GM18520 (cell line): ENCODE measurements around the gene SERPINB12.

Experiments
- ATAC-seq: cut with Tn5 transposase; IDR thresholded peaks from one replicate; pipeline ENCODE4 v1.9.1; 2021; ENCODE audit not compliant: unreplicated experiment

SERPINB12 gene

DNA sequence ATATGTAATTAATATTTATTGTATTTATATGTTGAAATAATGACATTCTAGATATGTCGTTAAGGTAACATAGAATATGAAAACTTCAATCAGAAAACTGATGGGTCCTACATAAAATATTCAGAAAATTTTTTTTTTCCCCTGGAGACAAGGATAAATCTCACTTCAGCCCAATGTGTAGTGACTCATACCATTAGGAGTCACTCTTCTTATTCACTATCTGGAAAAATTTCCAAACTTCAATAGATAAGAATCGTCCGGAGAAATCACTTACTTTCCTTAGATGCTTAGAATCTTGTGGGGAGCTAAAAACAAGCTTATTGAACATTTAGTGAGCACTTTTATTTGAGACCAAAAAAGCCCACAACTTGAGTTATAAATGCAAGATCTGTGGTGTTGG is 49.6 kb downstream of the SERPINB12 start:
- ATAC-seq = no peak

DNA sequence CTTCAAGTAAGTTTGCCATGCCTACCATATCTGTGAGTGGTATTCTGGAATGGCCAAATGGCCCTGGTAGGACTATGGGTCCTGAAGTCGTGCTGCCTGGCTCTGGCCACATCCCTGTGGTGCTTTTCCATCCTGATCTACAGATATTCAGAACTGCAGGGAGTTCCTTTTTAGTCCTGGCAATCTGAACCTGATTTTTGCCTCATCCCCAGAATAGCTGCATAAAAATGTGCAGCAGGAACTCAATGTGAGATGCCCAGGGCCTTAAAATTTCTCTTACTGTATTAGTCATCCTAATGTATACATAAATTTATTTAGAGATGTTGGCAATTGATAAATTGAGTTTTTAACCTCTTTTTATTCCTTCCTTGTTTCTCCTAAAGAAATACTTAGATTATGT is 50.3 kb downstream of the SERPINB12 start:
- ATAC-seq = no peak

DNA sequence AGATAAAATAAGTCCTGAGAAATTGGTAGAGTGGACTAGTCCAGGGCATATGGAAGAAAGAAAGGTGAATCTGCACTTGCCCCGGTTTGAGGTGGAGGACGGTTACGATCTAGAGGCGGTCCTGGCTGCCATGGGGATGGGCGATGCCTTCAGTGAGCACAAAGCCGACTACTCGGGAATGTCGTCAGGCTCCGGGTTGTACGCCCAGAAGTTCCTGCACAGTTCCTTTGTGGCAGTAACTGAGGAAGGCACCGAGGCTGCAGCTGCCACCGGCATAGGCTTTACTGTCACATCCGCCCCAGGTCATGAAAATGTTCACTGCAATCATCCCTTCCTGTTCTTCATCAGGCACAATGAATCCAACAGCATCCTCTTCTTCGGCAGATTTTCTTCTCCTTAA is 54.8 kb downstream of the SERPINB12 start:
- no peak for ATAC-seq

DNA sequence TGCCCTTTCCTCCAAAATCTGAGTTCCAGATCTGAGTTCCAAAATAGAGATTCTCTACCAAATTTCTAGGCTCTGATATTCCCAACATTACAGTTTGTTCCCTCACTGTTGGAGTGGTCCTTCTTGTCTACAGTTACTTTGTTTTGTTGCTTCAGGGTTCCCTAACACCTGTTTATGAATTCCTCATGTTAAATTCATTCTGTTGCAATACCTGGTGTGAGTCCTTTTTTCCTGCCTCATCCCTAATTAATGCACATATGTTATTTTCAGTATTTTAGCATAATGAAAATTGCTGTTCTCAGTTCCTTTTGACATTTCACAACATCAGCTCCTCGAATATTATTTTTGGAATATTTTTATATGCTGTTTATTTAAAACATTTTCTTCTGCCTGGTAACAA is 61.2 kb downstream of the SERPINB12 start:
- no peak for ATAC-seq

DNA sequence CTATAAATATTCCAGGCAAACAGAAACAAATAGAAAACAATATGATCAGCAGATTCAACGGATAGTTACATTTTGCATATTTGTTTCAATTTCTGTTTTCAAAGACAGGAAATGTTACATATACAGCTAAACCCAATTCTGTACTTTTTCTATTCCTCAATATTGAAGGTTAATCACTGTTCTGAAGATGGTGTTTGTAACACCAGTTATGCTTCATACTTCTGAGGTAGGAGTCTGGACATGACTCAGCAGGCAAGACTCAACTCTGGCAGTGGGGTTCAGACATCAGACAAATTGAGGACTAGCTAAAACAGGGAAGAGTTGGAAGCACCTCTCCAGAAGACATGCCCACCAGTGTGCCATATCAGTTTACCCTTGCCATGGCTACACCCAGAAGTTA is 61.6 kb downstream of the SERPINB12 start:
- ATAC-seq = peak; percentile 99

DNA sequence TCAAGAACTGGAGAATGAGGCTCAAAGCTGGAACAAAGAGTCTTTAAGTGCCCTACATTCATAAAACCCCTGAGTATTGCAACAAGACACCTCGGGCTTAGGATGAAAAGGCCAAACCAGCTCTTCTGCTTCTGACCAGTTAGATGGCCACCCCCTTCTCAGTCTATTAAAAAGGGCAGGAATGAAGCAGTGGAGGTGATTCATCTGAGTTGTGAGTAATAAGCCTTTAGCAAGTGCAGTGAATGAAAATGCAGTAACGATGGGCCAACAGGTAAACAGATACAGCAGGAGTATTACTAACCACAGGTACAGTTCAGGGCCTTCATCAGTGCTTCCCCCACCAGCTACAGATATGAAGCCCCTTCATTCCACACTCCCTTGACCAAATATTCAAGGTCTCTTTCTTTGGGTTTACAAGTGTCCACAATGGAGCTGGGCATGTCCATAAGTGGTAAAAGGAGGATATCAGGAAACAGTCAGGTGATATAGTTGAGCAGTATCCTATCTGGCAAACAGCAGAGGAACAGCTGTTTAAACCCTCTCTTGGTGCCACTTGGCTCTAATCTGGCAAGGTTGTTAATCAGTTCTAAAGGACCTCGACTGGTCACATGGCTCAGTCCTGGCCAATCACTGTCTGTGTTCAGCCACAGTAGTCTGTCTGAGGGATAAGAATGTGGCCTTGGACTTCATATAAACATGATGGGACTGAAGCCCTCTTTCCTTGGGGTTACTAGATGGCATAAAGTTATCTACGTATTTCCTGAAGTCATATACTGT is 62.8 kb downstream of the SERPINB12 start:
- no peak for ATAC-seq

DNA sequence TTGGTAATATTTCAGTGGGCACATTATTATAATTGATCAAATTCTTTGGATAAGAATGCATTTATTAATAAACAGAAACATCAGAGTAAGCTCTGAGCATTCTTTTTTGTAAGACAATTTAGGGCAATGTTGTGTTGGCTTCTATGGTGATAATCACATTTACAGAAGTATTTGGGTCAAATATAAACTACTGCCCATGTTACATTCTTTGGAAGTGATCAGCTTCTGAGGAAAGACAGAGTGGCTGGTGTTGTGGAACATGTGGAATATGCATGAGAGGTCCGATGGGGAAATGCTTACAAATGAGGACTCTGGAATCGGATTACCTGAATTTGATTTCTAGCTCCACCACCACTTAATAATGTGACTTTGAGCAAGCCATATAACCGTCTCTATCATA is 64.4 kb downstream of the SERPINB12 start:
- no peak for ATAC-seq

DNA sequence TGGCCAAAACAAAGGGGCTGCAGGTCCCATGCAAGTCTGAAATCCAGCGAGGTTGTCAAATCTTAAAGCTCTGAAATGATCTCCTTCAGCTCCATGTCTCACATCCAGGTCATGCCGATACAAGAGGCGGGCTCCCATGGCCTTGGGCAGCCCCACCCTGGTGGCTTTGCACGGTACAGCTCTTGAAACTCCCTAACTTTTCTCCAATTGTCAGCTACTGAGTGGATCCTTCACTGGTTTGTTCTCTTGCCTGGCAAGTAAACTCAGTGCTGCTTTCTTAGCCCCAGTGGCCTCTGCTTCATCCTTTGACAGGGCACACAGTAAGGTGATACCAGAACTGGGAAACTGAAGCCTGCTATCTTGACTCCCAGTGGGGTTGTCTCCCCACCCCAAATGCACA is 71.3 kb downstream of the SERPINB12 start:
- ATAC-seq = no peak

DNA sequence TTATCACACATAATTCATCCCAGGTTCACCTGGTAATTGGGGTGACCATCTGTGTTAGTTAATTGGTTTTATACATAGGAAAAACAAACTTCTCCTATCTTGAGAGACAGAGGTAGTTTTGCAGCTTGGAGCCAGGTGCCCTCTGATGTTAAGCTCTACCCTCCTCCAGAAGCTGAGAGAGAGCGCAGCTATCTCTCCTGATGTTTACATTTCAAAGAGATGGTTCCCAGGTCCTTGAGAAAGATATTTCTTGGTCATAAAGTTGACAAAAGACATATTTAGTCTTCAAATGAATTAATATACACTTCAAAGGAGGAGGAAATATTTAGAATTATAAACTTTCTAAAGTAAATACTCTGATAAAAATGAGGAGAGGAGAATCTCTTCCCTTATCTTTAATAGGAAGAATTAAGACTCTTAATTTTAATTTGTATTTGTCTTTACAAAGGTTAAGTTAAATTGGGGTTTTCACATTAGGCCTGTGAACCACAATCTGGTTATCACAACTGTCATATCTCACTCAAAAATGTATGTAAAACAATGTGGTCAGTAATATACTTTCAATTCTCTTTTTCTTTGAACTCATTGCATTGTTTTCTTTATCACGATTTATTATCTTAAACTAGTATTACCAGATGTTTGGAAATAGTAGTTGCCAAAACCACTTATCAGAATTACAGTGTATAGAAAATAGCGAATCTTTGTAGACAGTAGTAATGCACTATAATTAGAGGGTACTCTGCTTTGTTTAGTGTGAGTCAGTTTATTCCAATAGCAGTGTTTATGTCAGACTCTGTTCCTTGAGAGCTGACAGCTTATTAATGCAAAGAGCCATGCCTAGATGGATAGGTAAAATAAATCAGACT is 75.1 kb downstream of the SERPINB12 start:
- peak; percentile 95 for ATAC-seq

DNA sequence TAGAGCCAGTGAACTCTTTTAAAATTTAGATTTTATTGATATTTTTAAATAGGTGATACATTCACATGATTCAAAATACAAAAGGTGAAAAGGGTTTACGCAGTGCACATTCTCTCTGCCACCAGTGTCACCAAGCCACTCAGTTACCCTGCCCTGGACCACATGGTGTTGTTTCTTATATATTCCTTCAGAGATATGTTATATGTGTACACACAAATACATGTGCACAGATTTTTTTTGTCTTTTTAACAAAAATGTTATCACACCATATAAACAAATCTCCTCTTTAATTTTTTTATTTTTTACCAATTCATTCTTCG is 75.7 kb downstream of the SERPINB12 start:
- ATAC-seq = no peak
